ENCODE results near the gene TGM2. TPM values are rescaled to one million over a fixed set of nuclear protein-coding genes. Genes with fewer than 3 reads are reported as not detected.

TGM2 gene
- total and polyA plus RNA-seq, 2 donors (not counting 3 experiments of a cell fraction or from before 2014, with no cell fraction given) = 861 to 868 TPM

DNA sequence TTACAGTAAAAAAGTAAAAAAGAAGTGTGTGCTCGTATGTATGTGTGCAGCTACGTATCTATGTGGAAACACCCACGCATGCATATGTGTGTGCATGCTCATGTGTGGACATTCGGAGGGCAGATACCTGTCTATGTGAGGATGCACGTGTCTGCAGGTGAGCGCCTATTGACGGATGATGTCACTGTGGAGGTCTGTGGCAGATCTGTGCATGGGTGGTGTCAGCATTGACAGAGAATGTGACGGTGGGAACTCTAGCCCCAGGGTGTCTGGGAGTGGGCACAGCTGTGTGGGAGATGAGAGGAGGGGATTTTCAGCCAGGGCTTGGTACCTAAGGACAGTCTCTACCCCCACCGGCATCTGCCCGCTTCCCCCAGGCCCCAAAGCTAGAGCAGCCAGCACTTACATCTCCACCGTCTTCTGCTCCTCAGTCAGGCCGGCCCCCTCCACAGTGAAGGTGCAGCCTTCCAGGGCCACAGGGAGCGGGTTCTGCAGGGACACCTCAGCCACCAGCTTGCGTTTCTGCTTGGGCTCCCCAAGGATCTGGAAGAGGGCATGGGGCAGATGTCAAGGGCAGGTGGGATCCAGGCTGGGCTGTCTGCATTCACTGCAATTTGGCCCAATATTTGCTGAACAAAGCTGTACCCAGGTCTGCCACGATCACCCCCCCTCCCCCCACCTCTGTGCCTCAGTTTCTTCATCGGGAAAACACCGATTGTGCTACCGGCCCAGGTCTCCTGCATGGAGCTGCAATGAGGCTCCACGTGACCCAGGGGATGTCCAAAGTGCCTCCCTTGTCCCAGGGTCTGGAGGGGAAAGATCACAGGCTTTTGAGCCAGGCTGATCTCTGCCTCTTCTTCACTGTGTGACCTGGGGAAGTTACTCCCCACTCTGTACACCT, 34.1 kb downstream of the TGM2 start:
- dilution Hi-C loops (cut with MboI; ENCODE audit: extremely low pct_ligation_motif_present, low sequenced_read_pairs) = no loop called here
- H3K9ac ChIP-seq (replicated peaks; ENCODE audit: extremely low read depth, insufficient read depth, low read length) = no peak overlapping the region
- H2AFZ ChIP-seq (ENCODE audit: low read depth, low read length) = no peak overlapping the region
- CTCF ChIA-PET = interaction anchor here (0.6 to 8.4 kb wide), 6 partner anchors 17 to 229 kb away, joined by 3 to 104 read pairs (median 4); no protein-coding TSS in a partner anchor
- no TSS peak for BruUV-seq (replicated peaks)
- no peaks in the 10 kb centered on the region for H3K9me1 ChIP-seq (replicated peaks; ENCODE audit: control insufficient read depth, extremely low read depth, insufficient read depth, low read length)
- no peak for FAIRE-seq
- POLR2A ChIA-PET = no interaction called here
- DNase-seq (ENCODE audit: low read depth, low spot score) = no peak
- peaks cover 59% of the 10 kb centered on the region for H3K4me1 ChIP-seq (ENCODE audit: control insufficient read depth, extremely low read depth, insufficient read depth, low read length)
- TF ChIP-seq JUN (IDR thresholded peaks at IDR 0.05; ENCODE audit: borderline replicate concordance, insufficient read depth, insufficient read length, low read depth) (no peak), POLR2A (IDR thresholded peaks at IDR 0.05; ENCODE audit: low read depth, low read length) (peak; percentile 77), POLR2AphosphoS5 (IDR thresholded peaks at IDR 0.05; ENCODE audit: insufficient read depth, low read depth, low read length) (peak; percentile 69), EZH2 (IDR thresholded peaks at IDR 0.05; ENCODE audit: borderline replicate concordance, low read depth, low read length, severe bottlenecking) (no peak)
- TF ChIP-seq, protein P1, sequence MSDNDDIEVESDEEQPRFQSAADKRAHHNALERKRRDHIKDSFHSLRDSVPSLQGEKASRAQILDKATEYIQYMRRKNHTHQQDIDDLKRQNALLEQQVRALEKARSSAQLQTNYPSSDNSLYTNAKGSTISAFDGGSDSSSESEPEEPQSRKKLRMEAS (IDR thresholded peaks at IDR 0.05; ENCODE audit: insufficient read depth, insufficient read length) = no peak
- H3K4me2 ChIP-seq (ENCODE audit: insufficient read depth, low read length) = no peak overlapping the region
- no peak overlapping the region for H3K27ac ChIP-seq (ENCODE audit: insufficient read depth, low read depth, low read length)
- no peaks in the 10 kb centered on the region for H3K9me3 ChIP-seq (replicated peaks; ENCODE audit: control insufficient read depth, insufficient read depth, low read length)
- intact Hi-C loops (cut with micrococcal nuclease) = no loop called here
- H3K27me3 ChIP-seq (ENCODE audit: control insufficient read depth in 2 of 2, insufficient read depth in 2 of 2, low read length in 2 of 2) = no peaks in the 10 kb centered on the region
- peaks cover 24 to 47% of the 10 kb centered on the region in 2 experiments for H3K36me3 ChIP-seq (ENCODE audit: control insufficient read depth in 2 of 2, extremely low read depth in 1 of 2, insufficient read depth in 2 of 2, low read length in 2 of 2)
- no peaks in the 10 kb centered on the region for H4K20me1 ChIP-seq (replicated peaks; ENCODE audit: control insufficient read depth, extremely low read depth, insufficient read depth, low read length)
- no peaks in the 10 kb centered on the region for H3K79me2 ChIP-seq (ENCODE audit: control insufficient read depth, insufficient read depth, low read length)
- H3K4me3 ChIP-seq (replicated peaks in 1 of 3; ENCODE audit: insufficient read depth in 1 of 3, low read depth in 1 of 3, low read length in 3 of 3) = no peak overlapping the region
